ENCODE measurements around the gene RNF227. TPM values are rescaled to one million over a fixed set of nuclear protein-coding genes. Genes with fewer than 3 reads are reported as not detected.
A peak's percentile ranks its signal among the peaks of the same experiment; 100 is the strongest.

Gene RNF227
- total and polyA plus RNA-seq, 2 of the 13 experiments (the other 11 are each of a cell fraction or from before 2014, with no cell fraction given), result 0.20 to 0.79 TPM

GRCh38 chr17:7915611-7916384 is at the start of gene RNF227 (continued):
- peak; percentile 89; the same call in 1 of the 2 replicates for TF ChIP-seq ZNF891 (CRISPR knock-in tag; IDR thresholded peaks at IDR 0.05)
- peak; percentile 71; the same call in 1 of the 2 replicates for TF ChIP-seq TOE1 (CRISPR knock-in tag; IDR thresholded peaks at IDR 0.05)
- TF ChIP-seq NCOR1 (IDR thresholded peaks at IDR 0.05; ENCODE audit: borderline replicate concordance, low read length), result no peak
- TF ChIP-seq CBX5 (CRISPR knock-in tag; IDR thresholded peaks at IDR 0.05; ENCODE audit: borderline replicate concordance), result peak; percentile 81
- 0 out of 2 replicates have a peak, but pooled peaks have one; percentile 60 for TF ChIP-seq MAF1 (CRISPR knock-in tag; IDR thresholded peaks at IDR 0.05; ENCODE audit: borderline replicate concordance)
- TF ChIP-seq ZNF629 (CRISPR knock-in tag; conservative IDR thresholded peaks at IDR 0.05), result peak; percentile 38; the same call in 1 of the 2 replicates
- TF ChIP-seq ARID4A (CRISPR knock-in tag; IDR thresholded peaks at IDR 0.05; ENCODE audit: borderline replicate concordance), result peak; percentile 58; the same call in 1 of the 2 replicates
- TF ChIP-seq SALL2 (CRISPR knock-in tag; IDR thresholded peaks at IDR 0.05), result no peak; the same call in 1 of the 2 replicates
- no peak for TF ChIP-seq ZNF570 (CRISPR knock-in tag; IDR thresholded peaks at IDR 0.05; ENCODE audit: borderline replicate concordance)
- TF ChIP-seq TFDP2 (CRISPR knock-in tag; IDR thresholded peaks at IDR 0.05), result peak; percentile 93
- TF ChIP-seq MATR3 (CRISPR knock-in tag; IDR thresholded peaks at IDR 0.05), result no peak
- TF ChIP-seq ZNF503 (CRISPR knock-in tag; IDR thresholded peaks at IDR 0.05), result 0 out of 2 replicates have a peak, but pooled peaks have one; percentile 43
- peak; percentile 51; the same call in 1 of the 2 replicates for TF ChIP-seq GMEB1 (CRISPR knock-in tag; IDR thresholded peaks at IDR 0.05; ENCODE audit: borderline replicate concordance)
- TF ChIP-seq ZNF17 (CRISPR knock-in tag; IDR thresholded peaks at IDR 0.05), result no peak
- no peak; the same call in 1 of the 2 replicates for TF ChIP-seq CTCF (CRISPR knock-in tag; IDR thresholded peaks at IDR 0.05)
- peak; percentile 93 for TF ChIP-seq ZNF773 (CRISPR knock-in tag; IDR thresholded peaks at IDR 0.05; ENCODE audit: borderline replicate concordance)
- no peak for TF ChIP-seq FOXK2 (IDR thresholded peaks at IDR 0.05)
